Measurements from ENCODE around the gene FTH1. TPM values are rescaled to one million over a fixed set of nuclear protein-coding genes. Genes with fewer than 3 reads are reported as not detected.

The FTH1 gene
- total RNA-seq, 1 donor from 2014 or later = 4,616 TPM

DNA sequence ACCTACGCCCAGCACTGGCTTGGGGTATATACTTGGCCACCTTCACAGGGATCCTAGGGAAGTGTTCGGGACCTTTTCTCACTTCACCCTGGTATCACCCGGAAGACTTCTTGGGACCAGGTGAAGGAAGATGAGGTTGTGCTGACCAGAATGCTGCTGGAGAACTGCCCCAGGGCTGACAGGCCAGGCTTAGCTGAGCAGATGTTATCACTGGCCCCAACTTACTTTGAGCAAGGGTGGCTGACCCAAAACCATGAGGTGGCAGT, 4.5 kb downstream of the FTH1 start:
- intact Hi-C loops (cut with DNase I) = no loop called here
- DNase-seq = no peak
- ATAC-seq = peak in 1 of 2 donors; percentile 0
- H3K9me3 ChIP-seq = no peaks in the 10 kb centered on the region
- no peak overlapping the region for H3K4me3 ChIP-seq
- peak overlapping the region; percentile 97 for H3K27ac ChIP-seq
- peaks cover 55% of the 10 kb centered on the region for H3K4me1 ChIP-seq
- TF ChIP-seq, protein P1, sequence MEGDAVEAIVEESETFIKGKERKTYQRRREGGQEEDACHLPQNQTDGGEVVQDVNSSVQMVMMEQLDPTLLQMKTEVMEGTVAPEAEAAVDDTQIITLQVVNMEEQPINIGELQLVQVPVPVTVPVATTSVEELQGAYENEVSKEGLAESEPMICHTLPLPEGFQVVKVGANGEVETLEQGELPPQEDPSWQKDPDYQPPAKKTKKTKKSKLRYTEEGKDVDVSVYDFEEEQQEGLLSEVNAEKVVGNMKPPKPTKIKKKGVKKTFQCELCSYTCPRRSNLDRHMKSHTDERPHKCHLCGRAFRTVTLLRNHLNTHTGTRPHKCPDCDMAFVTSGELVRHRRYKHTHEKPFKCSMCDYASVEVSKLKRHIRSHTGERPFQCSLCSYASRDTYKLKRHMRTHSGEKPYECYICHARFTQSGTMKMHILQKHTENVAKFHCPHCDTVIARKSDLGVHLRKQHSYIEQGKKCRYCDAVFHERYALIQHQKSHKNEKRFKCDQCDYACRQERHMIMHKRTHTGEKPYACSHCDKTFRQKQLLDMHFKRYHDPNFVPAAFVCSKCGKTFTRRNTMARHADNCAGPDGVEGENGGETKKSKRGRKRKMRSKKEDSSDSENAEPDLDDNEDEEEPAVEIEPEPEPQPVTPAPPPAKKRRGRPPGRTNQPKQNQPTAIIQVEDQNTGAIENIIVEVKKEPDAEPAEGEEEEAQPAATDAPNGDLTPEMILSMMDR (IDR thresholded peaks at IDR 0.05) = no peak
- H3K27me3 ChIP-seq (ENCODE audit: low read depth) = no peaks in the 10 kb centered on the region
- H3K36me3 ChIP-seq = peaks cover 44% of the 10 kb centered on the region

DNA sequence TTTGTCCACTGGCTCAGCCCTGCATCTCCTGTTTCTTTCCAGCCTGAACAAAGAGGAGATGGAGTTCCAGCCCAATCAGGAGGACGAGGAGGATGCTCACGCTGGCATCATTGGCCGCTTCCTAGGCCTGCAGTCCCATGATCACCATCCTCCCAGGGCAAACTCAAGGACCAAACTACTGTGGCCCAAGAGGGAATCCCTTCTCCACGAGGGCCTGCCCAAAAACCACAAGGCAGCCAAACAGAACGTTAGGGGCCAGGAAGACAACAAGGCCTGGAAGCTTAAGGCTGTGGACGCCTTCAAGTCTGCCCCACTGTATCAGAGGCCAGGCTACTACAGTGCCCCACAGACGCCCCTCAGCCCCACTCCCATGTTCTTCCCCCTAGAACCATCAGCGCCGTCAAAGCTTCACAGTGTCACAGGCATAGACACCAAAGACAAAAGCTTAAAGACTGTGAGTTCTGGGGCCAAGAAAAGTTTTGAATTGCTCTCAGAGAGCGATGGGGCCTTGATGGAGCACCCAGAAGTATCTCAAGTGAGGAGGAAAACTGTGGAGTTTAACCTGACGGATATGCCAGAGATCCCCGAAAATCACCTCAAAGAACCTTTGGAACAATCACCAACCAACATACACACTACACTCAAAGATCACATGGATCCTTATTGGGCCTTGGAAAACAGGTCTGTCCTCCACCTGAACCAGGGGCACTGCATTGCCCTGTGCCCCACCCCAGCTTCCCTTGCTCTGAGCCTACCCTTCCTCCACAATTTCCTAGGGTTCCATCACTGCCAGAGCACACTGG, 5.0 kb downstream of the FTH1 start:
- peaks cover 55% of the 10 kb centered on the region for H3K4me1 ChIP-seq
- TF ChIP-seq, protein P1 (IDR thresholded peaks at IDR 0.05) = no peak
- ATAC-seq = no peak
- H3K4me3 ChIP-seq = no peak overlapping the region
- no peaks in the 10 kb centered on the region for H3K9me3 ChIP-seq
- intact Hi-C loops (cut with DNase I) = no loop called here
- peaks cover 44% of the 10 kb centered on the region for H3K36me3 ChIP-seq
- no peaks in the 10 kb centered on the region for H3K27me3 ChIP-seq (ENCODE audit: low read depth)
- peak overlapping the region; percentile 97 for H3K27ac ChIP-seq
- DNase-seq = no peak

DNA sequence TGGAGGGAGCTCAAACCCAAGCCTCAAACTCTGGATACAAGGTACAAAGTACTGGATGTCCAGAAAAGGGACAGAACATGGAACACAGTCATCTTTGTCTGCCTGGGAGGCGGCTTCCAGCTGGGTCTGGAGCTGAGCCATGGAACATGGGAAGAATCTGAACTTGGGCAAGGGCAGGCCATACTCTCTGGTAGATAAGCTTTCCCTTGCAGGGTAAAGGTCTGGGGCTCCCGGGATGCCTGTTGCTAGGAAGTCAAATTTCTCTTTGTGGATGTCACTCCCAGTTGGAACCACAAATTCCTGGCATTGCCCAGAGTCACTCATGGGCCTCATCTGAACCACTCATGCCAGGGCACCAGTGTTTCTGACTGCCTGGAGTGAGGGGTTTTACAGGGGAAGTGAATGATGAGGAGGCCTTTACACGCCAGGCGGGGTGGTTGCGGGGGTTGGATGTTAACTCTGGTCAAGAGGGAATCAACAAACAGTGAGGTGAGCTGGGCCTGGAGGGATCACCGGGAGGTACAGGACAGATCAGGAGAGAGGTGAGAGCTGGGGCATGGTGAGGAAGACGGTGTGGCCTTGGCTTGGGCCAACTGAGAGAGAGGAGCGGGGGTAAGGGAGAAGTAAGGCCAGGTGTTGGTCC, 5.7 kb downstream of the FTH1 start:
- DNase-seq = no peak
- TF ChIP-seq, protein P1 (IDR thresholded peaks at IDR 0.05) = no peak
- Histone ChIP-seq H3K9me3 (no peaks in the 10 kb centered on the region), H3K4me3 (no peak overlapping the region), H3K36me3 (peaks cover 48% of the 10 kb centered on the region), H3K27ac (peak overlapping the region; percentile 46), H3K27me3 (ENCODE audit: low read depth) (no peaks in the 10 kb centered on the region), H3K4me1 (peaks cover 59% of the 10 kb centered on the region)
- ATAC-seq = no peak
- intact Hi-C loops (cut with DNase I) = no loop called here

DNA sequence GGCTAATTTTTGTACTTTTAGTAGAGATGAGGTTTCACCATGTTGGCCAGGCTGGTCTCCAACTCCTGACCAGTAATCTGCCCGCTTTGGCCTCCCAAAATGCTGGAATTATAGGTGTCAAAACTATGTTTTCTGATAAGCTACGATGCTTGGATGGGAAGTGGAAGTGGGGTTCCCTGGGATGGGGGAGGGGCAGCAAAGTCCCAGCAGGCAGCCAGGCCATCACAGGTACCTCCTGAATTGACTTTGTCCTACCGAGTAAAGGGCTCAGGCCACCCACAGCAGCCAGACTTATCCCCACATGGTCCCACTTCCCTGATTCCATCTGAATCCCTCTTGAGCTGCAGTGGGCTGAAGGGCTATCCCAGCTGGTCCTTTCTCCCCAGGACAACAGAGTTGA, 6.9 kb downstream of the FTH1 start:
- H3K36me3 ChIP-seq = peaks cover 42% of the 10 kb centered on the region

DNA sequence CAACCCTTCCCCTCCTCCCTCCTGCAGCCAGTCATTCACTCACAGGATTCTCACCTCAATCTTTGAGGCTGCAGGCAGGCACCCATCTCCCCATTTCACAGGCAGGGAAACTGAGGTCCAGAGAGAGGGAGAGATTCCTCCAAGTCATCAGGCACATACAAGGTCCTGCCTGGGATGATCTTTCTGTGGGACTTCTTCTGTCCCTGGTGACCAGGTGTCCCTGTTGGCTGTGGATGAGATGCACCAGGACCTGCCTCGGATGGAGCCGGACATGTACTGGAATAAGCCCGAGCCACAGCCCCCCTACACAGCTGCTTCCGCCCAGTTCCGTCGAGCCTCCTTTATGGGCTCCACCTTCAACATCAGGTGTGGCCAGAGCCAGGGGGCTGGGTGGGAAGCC, 7.8 kb downstream of the FTH1 start:
- no peak for DNase-seq
- no peak for ATAC-seq
- H3K9me3 ChIP-seq = no peaks in the 10 kb centered on the region
- intact Hi-C loops (cut with DNase I) = no loop called here
- peaks cover 64% of the 10 kb centered on the region for H3K4me1 ChIP-seq
- TF ChIP-seq, protein P1 (IDR thresholded peaks at IDR 0.05) = no peak
- no peak overlapping the region for H3K27ac ChIP-seq
- H3K4me3 ChIP-seq = no peak overlapping the region
- H3K36me3 ChIP-seq = peaks cover 34% of the 10 kb centered on the region
- peaks cover 10% of the 10 kb centered on the region for H3K27me3 ChIP-seq (ENCODE audit: low read depth)

More for the DNA sequence above, 6.9 kb downstream of the FTH1 start:
- Histone ChIP-seq H3K27ac (no peak overlapping the region), H3K27me3 (ENCODE audit: low read depth) (peaks cover 5% of the 10 kb centered on the region), H3K4me3 (no peak overlapping the region), H3K4me1 (peaks cover 66% of the 10 kb centered on the region), H3K9me3 (no peaks in the 10 kb centered on the region)
- TF ChIP-seq, protein P1 (IDR thresholded peaks at IDR 0.05) = no peak
- intact Hi-C loops (cut with DNase I) = no loop called here
- no peak for DNase-seq
- ATAC-seq = no peak

Measured in lower lobe of right lung (tissue), 2 donors.